Mucosa of descending colon (tissue), 3 donors: ENCODE measurements around the gene FMN1. TPM values are rescaled to one million over a fixed set of nuclear protein-coding genes. Genes with fewer than 3 reads are reported as not detected.

Source experiments
- ATAC-seq: fragments of 200-7000 bp; cut with Tn5 transposase; one replicate; pipeline ENCODE4 v1.9.1; 2020; ENCODE audit warnings: mild to moderate bottlenecking, moderate library complexity
- DNase-seq, 3 donors: peaks; one replicate each; pipeline ENCODE4 v3.0.0-alpha.2; 2020
- H3K36me3 ChIP-seq: fragments of 200-600 bp; one replicate; pipeline ENCODE4 v1.8.0; 2021; ENCODE audit warnings: low read depth, mild to moderate bottlenecking
- H3K4me1 ChIP-seq: fragments of 200-600 bp; one replicate; pipeline ENCODE4 v1.8.0; 2021; ENCODE audit warnings: low read depth, mild to moderate bottlenecking
- H3K4me3 ChIP-seq: fragments of 200-600 bp; one replicate; pipeline ENCODE4 v1.8.0; 2021; ENCODE audit warnings: mild to moderate bottlenecking
- H3K9me3 ChIP-seq: fragments of 200-600 bp; one replicate; pipeline ENCODE4 v1.8.0; 2021; ENCODE audit warnings: mild to moderate bottlenecking
- intact Hi-C, 2 donors: fragments of 100-400 bp; cut with DNase I in 1 of 2; cut with micrococcal nuclease in 1 of 2; formaldehyde crosslinking; loops; one replicate each; pipeline versions ENCODE4 v1.11.0 to v1.11.1; 2022; cut with DNase I, micrococcal nuclease
- total RNA-seq, 3 donors: library from RNA; stranded (reverse); fragmentation: NEBNext Ultra II Directional in 2 of 3; extraction: Animal tissue kit (Norgen Biotek cat#: 25700) in 2 of 3; gene quantifications; one replicate each; pipeline versions ENCODE4 v1.2.1 to v1.2.4, GENCODE V29; 2021 to 2023
- TF ChIP-seq, protein P1 (sequence below): fragments of 200-600 bp; IDR thresholded peaks from one replicate; pipeline ENCODE4 v1.8.0; 2022; ENCODE audit warnings: antibody characterized with exemption, mild to moderate bottlenecking
- donor health status: DM: no; HTN: no; CAD: no; lungs with moderate emphysema.
- donor health status: DM: no; HTN: no; CAD: no.
- donor health status: DM: no; HTN: yes; CAD: no.

Gene FMN1
- total RNA-seq, 3 donors from 2014 or later: 30.8 to 65.1 (median 43.4) TPM

- Histone ChIP-seq H3K9me3 (no peaks in the 10 kb centered on the region), H3K36me3 (no peaks in the 10 kb centered on the region), H3K4me3 (no peak overlapping the region), H3K4me1 (no peaks in the 10 kb centered on the region)
- no peak for ATAC-seq
- intact Hi-C loops: no loop called here
- TF ChIP-seq, protein P1, sequence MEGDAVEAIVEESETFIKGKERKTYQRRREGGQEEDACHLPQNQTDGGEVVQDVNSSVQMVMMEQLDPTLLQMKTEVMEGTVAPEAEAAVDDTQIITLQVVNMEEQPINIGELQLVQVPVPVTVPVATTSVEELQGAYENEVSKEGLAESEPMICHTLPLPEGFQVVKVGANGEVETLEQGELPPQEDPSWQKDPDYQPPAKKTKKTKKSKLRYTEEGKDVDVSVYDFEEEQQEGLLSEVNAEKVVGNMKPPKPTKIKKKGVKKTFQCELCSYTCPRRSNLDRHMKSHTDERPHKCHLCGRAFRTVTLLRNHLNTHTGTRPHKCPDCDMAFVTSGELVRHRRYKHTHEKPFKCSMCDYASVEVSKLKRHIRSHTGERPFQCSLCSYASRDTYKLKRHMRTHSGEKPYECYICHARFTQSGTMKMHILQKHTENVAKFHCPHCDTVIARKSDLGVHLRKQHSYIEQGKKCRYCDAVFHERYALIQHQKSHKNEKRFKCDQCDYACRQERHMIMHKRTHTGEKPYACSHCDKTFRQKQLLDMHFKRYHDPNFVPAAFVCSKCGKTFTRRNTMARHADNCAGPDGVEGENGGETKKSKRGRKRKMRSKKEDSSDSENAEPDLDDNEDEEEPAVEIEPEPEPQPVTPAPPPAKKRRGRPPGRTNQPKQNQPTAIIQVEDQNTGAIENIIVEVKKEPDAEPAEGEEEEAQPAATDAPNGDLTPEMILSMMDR: no peak
- DNase-seq: no peak
Measured at GRCh38 chr15:33112541-33113105, 81.9 kb downstream of the FMN1 start.

DNA sequence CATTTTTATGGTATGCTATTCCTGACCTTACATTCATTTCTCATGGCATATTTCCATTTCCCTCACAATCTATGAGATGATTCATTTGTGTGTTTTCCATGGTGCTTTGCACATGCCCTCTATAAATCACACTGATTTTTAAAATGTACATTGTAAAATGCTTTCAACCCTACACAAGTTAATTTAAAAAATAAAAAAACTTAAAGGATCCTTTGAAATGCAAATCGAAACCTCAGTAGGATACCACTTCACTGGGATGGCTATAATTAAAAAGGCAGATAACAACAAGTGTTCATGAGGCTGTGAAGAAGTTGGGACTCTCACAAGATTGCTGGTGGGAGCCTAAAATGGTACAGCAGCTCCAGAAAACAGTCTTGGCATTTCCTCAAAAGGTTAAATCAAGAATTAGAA is 83.5 kb downstream of the FMN1 start:
- H3K4me1 ChIP-seq: no peaks in the 10 kb centered on the region
- no peaks in the 10 kb centered on the region for H3K9me3 ChIP-seq
- no peak overlapping the region for H3K4me3 ChIP-seq
- intact Hi-C loops: no loop called here
- no peaks in the 10 kb centered on the region for H3K36me3 ChIP-seq
- DNase-seq: no peak
- ATAC-seq: peak; percentile 89
- TF ChIP-seq, protein P1: no peak

GRCh38 chr15:33109345-33109744 is 85.2 kb downstream of the FMN1 start:
- DNase-seq (no peak), ATAC-seq (no peak)
- H3K9me3 ChIP-seq: no peaks in the 10 kb centered on the region
- intact Hi-C loops: no loop called here
- H3K4me3 ChIP-seq: no peak overlapping the region
- TF ChIP-seq, protein P1: no peak
- H3K36me3 ChIP-seq: no peaks in the 10 kb centered on the region
- H3K4me1 ChIP-seq: no peaks in the 10 kb centered on the region

GRCh38 chr15:33108518-33108917 is 86.0 kb downstream of the FMN1 start:
- no peak for DNase-seq
- H3K4me1 ChIP-seq: no peaks in the 10 kb centered on the region
- no peak overlapping the region for H3K4me3 ChIP-seq
- no peaks in the 10 kb centered on the region for H3K9me3 ChIP-seq
- ATAC-seq: no peak
- H3K36me3 ChIP-seq: no peaks in the 10 kb centered on the region
- intact Hi-C loops: no loop called here
- TF ChIP-seq, protein P1: no peak

DNA sequence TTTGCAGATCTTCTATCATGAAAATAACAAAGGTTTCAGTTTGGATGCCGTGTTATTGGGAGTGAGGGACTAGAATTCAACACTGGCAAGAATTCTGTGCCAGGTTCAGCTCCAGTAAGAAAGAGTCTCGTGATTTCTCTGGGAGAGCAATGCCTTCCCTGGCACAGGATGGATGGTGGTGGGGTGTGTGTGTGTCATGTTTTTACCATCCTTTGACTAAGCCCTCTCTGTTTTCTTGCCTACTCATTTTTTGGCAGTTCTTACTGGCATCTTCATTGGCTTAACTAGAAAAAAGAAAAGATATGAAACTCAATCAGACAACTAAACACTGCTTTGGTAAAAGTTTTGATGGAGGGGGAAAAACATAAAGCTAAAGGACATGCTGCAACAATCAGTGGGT is 86.6 kb downstream of the FMN1 start:
- TF ChIP-seq, protein P1: no peak
- no peaks in the 10 kb centered on the region for H3K4me1 ChIP-seq
- intact Hi-C loops: no loop called here
- H3K4me3 ChIP-seq: no peak overlapping the region
- ATAC-seq (no peak), DNase-seq (no peak)
- H3K9me3 ChIP-seq: no peaks in the 10 kb centered on the region
- no peaks in the 10 kb centered on the region for H3K36me3 ChIP-seq

- Histone ChIP-seq H3K36me3 (no peaks in the 10 kb centered on the region), H3K9me3 (no peaks in the 10 kb centered on the region), H3K4me3 (no peak overlapping the region), H3K4me1 (no peaks in the 10 kb centered on the region)
- intact Hi-C loops: no loop called here
- ATAC-seq (no peak), DNase-seq (no peak)
- TF ChIP-seq, protein P1: no peak
Measured at GRCh38 chr15:33104212-33104611, 90.3 kb downstream of the FMN1 start.
